Suprapubic skin (tissue), 3 donors: ENCODE data around the gene VIPR1.
A peak's percentile ranks its signal among the peaks of the same experiment; 100 is the strongest.

Experiments
- POLR2A ChIP-seq, 2 donors: fragments of 450-650 bp; IDR thresholded peaks; one replicate each; pipeline ENCODE4 v1.6.1; 2017; ENCODE audit warnings: antibody characterized with exemption in 2 of 2, mild to moderate bottlenecking in 2 of 2, moderate library complexity in 2 of 2
- TF ChIP-seq, protein P1 (sequence below), 2 donors: fragments of 200-600 bp in 1 of 2; fragments of 450-650 bp in 1 of 2; sonication (generic) in 1 of 2; IDR thresholded peaks; one replicate each; pipeline ENCODE4 v1.5.1; 2016 to 2019; ENCODE audit warnings: antibody characterized with exemption in 2 of 2, mild to moderate bottlenecking in 1 of 2, moderate library complexity in 1 of 2

DNA sequence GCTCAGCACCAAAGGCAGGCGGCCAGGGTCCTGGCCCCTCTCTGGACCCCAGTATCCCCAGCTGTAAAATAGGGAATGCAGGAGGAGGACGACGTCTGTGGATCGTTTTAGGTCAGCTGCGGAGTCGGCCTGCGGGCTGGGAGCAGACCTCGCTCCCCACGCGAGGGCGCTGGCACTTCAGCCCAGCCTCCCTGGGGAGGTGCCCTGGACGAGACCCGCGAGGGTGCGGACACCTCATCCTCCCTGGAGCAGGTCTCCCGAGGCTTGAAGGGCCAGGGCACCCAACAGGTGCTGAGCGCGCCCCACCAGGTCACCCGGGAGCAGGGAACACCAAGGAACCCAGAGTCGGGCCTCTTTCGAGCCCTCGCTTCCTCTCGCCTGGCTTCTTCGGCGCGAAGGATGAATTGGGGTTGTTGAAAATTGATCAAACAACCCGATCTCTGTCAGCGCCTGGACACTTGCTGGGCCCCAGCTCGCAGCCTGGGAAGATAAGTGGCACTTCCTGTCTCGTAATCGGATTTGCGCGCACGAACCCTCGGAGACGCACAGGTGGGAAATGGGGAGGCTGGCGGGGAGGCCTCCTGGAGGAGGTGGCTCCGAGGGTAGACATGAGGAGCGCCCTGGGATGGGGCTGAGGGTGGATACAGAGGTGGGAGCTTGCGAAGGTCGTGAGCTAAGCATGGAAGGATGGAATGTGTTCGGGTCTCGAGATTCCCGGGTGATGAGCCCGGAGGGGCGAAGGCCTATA is 588 bp upstream of the VIPR1 start:
- TF ChIP-seq POLR2A (IDR thresholded peaks at IDR 0.05), result no peak
- TF ChIP-seq, protein P1, sequence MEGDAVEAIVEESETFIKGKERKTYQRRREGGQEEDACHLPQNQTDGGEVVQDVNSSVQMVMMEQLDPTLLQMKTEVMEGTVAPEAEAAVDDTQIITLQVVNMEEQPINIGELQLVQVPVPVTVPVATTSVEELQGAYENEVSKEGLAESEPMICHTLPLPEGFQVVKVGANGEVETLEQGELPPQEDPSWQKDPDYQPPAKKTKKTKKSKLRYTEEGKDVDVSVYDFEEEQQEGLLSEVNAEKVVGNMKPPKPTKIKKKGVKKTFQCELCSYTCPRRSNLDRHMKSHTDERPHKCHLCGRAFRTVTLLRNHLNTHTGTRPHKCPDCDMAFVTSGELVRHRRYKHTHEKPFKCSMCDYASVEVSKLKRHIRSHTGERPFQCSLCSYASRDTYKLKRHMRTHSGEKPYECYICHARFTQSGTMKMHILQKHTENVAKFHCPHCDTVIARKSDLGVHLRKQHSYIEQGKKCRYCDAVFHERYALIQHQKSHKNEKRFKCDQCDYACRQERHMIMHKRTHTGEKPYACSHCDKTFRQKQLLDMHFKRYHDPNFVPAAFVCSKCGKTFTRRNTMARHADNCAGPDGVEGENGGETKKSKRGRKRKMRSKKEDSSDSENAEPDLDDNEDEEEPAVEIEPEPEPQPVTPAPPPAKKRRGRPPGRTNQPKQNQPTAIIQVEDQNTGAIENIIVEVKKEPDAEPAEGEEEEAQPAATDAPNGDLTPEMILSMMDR (IDR thresholded peaks at IDR 0.05), result peak; percentile 15 to 72
